ENCODE measurements around the gene FAM3B.

Gene FAM3B

GRCh38 chr21:41368735-41369104 lies 52.1 kb downstream of the FAM3B start:
- no peak for DNase-seq (ENCODE audit: low spot score)

GRCh38 chr21:41369105-41369919 lies 52.7 kb downstream of the FAM3B start:
- DNase-seq (ENCODE audit: low spot score) = no peak

GRCh38 chr21:41369920-41370839 lies 53.6 kb downstream of the FAM3B start:
- no peak for DNase-seq (ENCODE audit: low spot score)

GRCh38 chr21:41370840-41371684 lies 54.5 kb downstream of the FAM3B start:
- no peak for DNase-seq (ENCODE audit: low spot score)

GRCh38 chr21:41371685-41372030 lies 55.1 kb downstream of the FAM3B start:
- no peak for DNase-seq (ENCODE audit: low spot score)

- DNase-seq (ENCODE audit: low spot score) = no peak
Observed at GRCh38 chr21:41373253-41373652, 56.7 kb downstream of the FAM3B start.

GRCh38 chr21:41373763-41374162 lies 57.2 kb downstream of the FAM3B start:
- no peak for DNase-seq (ENCODE audit: low spot score)

- no peak for DNase-seq (ENCODE audit: low spot score)
Observed at GRCh38 chr21:41374177-41374712, 57.6 kb downstream of the FAM3B start.

- no peak for DNase-seq (ENCODE audit: low spot score)
Observed at GRCh38 chr21:41374867-41375533, 58.4 kb downstream of the FAM3B start.

- DNase-seq (ENCODE audit: low spot score) = no peak
Observed at GRCh38 chr21:41375875-41376274, 59.3 kb downstream of the FAM3B start.

- DNase-seq (ENCODE audit: low spot score) = no peak
Observed at GRCh38 chr21:41377715-41378114, 61.1 kb downstream of the FAM3B start.

GRCh38 chr21:41378849-41379248 lies 62.2 kb downstream of the FAM3B start:
- no peak for DNase-seq (ENCODE audit: low spot score)

GRCh38 chr21:41379901-41380300 lies 63.3 kb downstream of the FAM3B start:
- DNase-seq (ENCODE audit: low spot score) = no peak

- DNase-seq (ENCODE audit: low spot score) = no peak
Observed at GRCh38 chr21:41381731-41382130, 65.1 kb downstream of the FAM3B start.

- DNase-seq (ENCODE audit: low spot score) = no peak
Observed at GRCh38 chr21:41387042-41387819, 70.6 kb downstream of the FAM3B start.

GRCh38 chr21:41387824-41388223 lies 71.2 kb downstream of the FAM3B start:
- no peak for DNase-seq (ENCODE audit: low spot score)

- no peak for DNase-seq (ENCODE audit: low spot score)
Observed at GRCh38 chr21:41388259-41388658, 71.7 kb downstream of the FAM3B start.

- no peak for DNase-seq (ENCODE audit: low spot score)
Observed at GRCh38 chr21:41390043-41390639, 73.5 kb downstream of the FAM3B start.

GRCh38 chr21:41393876-41394465 lies 77.4 kb downstream of the FAM3B start:
- no peak for DNase-seq (ENCODE audit: low spot score)

GRCh38 chr21:41396558-41397075 lies 80.0 kb downstream of the FAM3B start:
- no peak for DNase-seq (ENCODE audit: low spot score)
